Hypothalamus (tissue), 51 donors: Measurements from ENCODE around the gene ADARB2.

Experiments used
- DNase-seq, 51 donors: peaks; one replicate each; lab custom pipeline; 2025; lab: John Stamatoyannopoulos, UW

Gene ADARB2

DNA sequence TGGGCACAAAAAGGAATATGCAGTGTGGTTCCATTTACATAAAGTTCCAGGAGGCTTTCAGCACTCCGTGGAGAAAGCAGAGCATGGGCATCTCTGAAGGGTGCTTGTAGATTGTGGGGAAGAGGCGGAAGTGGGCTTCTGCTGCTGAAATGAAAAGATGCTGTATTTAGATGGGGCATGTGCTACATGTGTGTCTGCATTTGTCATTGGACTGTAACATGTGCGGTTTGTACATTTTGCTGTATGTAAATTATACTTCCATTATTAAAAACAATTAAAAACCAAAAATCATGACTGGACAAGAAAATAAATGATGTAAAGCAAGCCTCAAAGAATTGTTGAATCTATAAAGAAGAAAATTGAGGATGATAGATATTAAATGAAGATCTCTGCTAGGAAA lies 347.1 kb downstream of the ADARB2 start:
- no peak for DNase-seq

DNA sequence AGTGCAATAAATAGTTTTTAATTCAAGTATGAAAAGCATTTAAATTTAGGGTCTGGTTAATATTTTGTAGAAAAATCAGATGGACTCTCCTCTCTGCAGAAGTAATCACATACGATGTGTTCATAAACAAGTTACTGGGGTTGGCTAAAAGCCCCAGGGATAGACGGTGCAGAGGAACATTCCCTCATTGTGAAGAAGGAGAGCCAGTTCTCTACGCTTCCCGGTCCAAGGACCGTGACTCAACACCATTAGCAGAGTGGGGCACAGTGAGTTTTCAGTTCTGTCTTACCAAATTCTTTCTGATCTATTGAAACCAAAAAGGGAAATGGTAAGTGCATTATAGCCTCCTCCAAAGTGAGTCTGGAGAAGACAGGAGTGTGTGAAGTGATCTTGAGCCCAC lies 353.3 kb downstream of the ADARB2 start:
- no peak for DNase-seq

DNA sequence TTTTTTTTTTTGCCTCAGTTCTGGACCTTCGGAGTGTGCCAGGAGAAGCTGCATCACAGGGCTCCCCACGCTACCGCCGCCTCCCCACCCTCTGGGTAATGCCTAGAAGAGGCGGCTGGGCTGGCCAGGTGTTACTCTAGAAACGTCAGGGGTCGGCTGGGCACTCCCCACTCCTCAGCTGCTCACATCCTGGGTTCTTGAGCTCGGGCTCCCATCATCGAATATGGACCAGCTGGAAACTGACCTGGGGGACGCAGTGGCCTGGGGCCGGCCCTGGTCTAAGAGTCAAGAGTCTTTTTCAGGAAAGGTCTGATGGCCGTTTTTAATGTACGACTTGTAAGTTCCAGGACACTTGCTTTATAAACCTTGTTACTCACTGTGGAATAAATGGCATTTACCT lies 354.6 kb downstream of the ADARB2 start:
- DNase-seq: no peak

DNA sequence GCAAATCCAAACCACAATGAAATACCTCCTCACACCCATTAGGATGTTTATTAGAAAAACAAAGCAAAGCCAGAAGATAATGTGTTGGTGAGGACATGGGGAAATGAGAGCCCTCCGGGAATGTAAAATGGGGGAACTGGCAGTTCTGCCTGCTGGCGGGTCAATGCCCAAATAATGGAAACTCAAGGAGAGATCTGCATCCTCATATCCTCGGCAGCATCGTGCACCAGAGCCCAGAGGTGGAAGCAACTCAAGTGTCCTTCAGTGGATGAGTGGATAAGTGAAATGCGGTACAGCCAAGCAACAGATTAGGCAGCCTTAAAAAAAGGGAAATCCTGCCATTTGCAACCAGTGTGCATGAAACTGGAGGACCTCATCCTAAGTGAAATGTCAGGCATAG lies 356.0 kb downstream of the ADARB2 start:
- no peak for DNase-seq

DNA sequence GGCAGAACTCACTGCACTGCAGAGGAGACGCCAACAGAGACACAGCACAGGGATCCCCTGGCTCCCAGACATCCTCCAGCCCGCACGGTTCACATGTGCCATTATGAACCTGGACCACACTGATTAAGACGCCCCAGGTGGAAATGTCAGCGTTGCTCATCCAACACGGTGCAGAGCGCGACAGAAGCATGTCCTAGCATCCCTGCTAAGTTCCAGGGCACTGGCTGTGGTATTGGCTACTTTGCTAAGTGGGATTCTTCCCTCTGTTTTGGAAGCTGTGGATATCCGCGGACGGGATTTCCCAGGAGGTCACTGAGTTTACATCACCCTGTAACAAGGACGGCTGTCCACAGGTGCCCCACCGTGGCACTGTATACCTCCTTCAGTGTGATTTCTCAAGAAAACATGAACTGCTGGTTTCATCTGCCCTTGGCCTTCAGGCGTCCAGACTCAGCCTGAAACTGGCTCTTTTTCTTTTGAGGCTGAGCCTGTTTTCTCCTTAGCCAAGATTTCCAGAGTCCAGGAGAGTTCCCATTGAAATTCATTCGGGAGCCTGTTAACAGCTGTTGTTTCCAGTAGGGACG lies 357.1 kb downstream of the ADARB2 start:
- no peak for DNase-seq

DNA sequence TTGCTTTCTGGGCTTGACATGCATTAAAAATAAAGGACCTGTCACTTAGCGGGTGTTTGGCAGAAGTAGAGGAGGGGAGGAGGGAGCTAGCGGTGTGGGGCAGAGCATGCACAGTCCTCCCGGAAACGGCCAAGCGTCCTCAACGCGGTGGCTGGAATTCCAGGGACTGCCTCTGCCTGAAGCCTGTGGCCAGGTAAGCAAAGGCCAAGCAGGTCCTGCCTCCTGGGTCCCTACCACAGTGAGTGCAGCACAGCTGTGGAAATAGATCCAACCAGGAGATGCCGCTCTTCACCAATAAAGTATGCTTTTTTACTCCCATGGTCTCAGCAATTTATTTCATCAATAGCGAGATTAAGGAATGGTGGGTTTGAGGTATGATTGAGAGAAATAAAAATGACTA lies 357.7 kb downstream of the ADARB2 start:
- no peak for DNase-seq

DNA sequence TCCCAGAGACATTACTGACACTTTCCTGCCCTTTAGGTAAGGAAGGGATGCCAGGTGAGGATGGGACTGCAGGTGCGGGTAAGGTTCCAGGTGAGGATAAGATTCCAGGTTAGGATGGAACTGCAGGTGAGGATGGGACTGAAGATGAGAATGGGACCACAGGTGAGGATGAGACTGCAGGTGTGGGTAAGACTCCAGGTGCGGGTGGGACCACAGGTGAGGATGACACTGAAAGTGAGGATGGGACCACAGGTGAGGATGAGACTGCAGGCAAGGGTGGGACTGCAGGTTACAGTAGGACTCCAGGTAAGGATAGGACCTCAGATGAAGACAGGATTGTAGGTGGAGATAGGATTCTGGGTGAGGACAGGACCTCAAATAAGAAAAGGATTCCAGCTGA lies 358.9 kb downstream of the ADARB2 start:
- no peak for DNase-seq

DNA sequence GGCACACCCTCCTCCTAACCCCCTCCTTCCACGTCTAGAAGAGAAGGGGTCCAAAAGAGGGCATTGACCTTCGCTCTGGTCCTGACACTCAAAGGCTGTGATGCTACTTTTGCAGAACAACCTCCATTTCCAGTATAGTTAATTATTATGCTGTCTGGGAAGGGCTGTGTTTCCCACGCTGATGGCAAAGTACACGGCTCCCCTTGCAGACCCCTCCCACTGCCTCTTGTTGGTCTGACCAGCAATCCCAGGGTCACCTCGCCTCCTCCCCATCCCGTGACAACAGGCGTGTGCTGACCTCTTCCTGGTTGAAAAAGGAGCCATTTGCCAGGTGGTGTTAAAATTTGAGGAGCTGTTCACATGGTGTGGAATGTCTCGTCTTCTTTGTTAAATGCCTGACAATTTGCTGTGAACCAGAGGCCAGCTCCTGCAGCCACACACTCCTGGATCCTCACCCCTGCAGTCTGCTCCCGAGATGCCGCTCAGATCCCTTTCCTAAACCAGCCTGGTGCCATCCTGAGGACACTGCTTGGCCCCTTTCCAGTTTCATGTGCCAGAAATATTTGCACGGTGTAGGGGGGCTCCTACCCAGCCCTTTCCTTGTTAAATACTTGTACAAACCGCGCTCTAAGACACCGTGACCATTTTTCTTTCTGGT lies 359.5 kb downstream of the ADARB2 start:
- no peak for DNase-seq

DNA sequence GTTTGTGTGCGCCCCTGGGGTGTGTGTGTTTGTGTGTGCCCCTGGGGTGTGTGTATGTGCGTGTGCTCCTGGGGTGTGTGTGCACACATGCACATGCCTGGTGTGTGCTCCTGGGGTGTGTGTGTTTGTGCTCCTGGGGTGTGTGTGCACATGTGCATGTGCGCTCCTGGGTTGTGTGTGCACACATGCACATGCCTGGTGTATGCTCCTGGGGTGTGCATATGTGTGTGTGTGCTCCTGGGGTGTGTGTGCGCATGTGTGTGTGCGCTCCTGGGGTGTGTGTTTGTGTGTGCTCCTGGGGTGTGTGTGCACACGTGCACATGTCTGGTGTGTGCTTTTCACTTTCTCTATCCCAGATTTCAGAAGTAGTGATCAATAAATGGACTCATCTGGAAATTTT lies 360.1 kb downstream of the ADARB2 start:
- DNase-seq: no peak

DNA sequence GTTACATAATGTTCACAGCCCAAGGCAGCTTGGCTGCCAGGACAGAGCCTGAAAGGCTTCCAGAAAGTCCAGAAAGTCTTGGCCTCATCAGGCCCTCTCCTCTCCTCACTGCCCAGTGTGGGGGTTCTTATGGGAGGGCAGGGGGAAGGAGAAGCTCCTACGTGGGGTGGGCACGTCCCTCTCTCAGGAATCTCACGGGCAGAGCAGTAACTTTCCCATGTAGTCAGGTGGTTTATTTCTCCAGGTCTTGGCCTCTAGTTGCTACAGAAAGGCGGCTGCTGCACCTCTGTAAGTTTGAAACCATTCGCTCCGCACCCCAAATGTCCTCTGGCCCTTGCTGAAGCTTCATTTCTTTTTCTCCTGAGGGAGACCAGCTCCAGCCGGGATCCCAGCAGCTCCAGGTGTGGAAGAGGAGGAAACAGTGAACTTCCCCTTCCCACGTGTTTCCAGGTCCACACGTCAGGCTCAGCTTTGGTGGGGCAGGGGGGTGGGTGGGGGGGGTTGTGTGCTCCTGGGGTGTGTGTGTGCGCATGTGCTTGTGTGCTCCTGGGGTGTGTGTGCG lies 360.9 kb downstream of the ADARB2 start:
- no peak for DNase-seq

DNA sequence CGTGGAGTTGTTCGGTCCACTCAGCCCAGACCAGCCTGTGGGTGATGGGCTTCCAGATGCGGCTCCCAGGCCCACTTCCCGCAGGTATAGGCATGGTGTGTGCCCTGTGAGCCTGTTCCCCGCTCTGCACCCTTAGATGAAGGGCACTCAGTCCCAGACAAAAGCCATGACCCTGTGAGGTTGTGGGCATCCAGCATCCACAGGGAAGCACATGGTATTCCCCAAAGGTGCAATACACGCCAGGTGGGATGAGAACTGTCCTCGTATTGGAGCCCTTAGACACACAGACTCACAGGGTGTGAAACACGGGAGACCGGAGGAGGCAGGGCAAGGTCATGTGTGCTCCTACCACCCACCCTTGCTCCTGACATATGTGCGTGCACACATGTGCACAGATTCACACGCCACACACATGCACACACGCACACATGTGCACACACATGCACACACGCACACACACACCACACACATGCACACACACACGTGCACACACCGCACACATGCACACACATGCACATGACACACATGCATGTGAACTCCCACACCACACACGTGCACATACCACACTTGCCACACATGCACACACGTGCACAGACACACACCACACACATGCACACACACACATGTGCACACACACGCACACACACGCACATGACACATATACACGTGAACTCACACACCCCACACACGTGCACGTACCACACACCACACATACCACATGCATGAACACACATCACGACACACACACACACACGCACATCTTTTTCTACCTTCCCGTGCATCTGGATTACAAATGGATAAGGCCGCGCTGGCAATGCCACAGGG lies 361.8 kb downstream of the ADARB2 start:
- no peak for DNase-seq

DNA sequence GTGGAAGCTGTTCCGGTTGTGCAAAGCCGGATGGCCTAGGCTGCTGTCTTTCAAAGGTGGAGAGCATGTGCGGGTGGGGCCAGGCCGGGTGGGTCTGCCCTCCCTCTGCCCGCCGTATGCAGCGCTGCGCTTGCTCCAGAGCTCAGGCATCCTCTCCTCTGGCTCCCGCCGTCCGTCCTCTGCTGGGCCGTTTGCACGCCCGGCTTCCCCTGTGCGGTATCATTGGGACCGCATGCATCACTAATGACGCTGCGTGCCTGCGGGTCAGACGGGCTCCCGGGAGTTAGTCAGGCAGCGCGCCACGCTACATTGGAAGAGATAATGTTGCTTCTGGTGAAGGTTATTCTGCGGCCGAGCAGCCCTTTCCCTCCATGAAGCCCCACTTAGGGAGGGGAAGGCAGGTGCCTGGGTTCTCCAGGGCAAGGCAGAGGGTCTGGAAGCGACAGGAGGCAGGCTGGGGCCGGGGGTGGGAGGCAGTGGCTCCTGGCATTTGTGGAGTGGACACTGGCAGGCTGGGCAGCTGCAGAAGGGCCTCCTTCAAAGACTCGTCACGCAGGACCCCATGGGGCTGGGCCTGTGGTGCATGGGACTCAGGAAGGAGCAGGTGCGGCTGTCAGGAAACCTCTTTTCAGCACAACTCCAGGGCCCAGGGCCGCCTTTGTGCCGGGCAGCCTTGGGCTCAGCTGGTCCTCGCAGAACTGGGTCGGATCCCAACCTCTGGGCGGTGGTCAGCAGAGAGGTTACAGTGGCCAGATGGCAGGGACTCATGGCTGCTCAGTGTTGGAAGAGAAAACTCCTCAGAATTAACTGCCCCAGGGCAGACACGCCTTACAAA lies 362.6 kb downstream of the ADARB2 start:
- no peak for DNase-seq

DNA sequence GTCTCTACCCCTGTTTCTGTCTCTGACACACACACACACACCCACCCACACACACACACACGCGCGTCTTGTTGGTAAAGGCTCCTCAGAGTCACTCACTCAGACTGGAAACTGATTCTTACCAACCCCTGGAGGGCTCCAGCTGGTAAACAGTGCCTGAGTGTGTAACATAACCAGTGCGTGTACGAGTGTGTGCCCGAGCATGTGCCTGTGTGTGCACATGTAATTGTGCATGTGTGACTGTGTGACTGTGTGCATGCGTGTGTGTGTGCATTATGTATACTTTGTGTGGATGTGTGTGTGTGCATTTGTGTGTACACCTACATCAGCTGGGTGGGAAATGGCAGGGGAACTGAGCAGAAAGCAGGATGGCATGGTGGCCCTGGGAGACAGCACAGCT lies 364.0 kb downstream of the ADARB2 start:
- DNase-seq: no peak

DNA sequence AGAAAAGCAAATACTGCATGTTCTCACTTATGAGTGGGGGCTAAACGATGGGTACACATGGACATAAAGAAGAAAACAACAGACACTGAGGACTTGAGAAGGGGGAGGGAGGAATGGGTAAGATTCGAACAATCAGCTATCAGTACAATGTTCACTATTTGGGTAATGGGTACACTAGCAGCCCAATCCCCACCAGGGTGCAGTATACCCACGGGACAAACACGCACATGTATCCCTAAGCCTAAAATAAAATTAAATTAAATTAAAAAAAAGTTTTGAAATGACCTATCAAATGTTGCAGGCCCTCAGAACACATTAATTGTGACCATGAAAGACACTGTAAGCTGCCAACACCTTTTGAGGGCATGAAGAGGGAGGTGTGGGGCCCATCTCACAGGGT lies 365.1 kb downstream of the ADARB2 start:
- DNase-seq: no peak

DNA sequence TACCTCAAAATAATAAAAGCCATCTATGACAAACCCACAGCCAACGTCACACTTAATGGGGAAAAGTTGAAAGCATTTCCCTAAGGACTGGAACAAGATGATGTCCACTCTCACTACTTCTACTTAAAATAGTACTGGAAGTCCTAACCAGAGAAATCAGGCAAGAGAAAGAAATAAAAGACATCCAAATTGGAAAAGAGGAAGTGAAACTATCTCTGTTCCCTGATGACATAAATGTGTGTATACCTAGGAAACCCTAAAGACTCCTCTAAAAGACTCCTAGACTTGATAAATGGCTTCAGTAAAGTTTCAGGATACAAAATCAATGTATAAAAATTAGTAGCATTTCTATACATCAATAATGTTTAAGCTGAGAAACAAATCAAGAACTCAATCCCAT lies 367.0 kb downstream of the ADARB2 start:
- DNase-seq: no peak

DNA sequence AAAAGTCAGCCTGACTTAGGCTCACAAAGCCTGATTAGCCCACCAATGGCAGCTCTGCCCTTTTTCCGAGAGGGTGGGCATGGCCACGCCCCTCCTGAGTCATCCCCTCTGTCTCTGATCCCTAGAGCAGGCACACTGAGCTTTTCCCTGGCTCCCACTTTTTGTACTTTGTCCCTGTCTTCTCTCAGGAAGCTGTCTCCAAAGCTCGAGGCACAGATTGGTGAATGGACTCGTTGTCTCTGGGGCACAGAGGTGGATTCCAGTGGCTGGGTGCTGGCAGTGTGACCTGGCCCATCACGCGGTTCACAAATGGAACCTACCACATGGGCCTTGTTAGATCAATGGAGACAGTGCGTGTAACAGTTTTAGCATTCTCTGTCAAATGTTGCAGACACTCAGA lies 367.7 kb downstream of the ADARB2 start:
- DNase-seq: no peak

DNA sequence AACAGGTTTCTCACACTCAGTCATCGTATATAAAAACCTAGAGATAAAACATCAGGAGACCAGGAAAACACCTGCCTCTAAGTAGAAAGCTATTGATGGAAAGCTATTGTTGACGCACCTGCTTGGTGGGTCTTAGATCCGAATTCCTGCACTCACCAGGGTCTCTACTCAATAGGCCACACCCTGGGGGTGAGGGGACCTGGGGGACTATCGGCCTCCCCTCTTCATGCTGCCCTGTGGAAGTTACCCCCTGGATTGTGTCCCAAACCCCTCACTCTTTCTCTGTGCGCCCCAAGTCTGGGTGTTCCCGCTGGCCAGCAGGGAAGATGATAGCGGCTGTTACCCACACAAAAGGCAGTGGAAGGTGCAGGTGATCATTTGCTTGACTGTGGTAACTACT lies 368.1 kb downstream of the ADARB2 start:
- no peak for DNase-seq

DNA sequence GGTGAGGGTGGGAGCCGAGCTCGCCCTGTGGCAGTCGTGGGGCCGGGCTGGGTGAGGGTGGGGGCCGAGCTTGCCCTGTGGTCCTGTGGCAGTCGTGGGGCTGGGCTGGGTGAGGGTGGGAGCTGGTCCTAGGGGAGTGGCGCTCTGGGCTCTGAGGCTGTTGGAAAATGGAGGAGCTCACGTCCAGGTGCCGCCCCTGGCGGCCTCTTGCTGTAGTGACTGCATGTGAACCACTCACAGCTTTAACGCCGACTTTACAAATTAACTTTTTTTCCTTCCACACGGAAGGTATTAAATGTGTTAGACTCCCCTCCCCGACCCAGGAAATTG lies 368.5 kb downstream of the ADARB2 start:
- DNase-seq: peak in 19 of 51 donors; percentile 5 to 40 (median 19)

DNA sequence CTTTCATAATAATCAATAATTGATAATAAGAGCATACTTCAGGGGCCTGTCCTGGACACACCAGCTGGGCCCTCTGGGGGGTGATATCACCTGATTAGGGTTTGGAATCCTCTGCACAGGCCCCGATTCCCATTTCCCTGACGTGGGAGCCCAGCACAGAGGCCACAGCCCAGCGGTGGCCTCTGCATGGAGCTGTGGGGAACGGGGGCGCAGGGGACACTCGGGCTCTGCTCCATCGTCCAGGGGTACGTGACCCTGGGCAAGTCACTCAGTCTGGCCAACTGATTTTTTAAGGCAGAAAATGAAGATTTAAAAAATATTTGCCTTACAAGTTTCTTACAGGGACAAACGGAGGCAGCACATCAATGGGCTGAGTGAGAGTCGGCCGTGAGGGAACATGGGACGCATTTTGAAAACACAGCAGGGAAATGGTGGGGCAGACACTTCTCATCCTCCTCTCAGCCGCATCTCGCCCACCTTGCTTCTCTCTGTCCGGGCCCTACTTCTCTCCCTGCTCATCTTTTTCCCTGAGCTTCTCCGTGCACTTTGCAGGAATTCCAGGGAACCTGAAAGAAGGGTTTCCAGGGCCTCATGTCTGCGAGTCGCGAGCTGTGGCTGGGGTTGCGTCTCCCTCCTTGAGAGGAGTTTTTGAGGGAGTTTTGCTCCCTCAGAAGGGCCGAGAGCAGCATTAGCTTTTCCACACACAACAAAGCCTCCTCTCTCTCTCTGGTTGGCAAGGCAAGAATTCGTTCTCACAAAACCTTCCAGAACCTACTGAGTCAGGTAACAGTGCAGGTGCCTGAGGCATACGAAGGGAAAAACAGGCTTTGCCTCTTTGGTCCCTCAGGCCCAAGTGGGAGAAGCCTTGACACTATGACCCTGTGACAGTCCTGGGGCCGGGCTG lies 369.1 kb downstream of the ADARB2 start:
- DNase-seq: no peak
